ENCODE measurements around the gene ATXN2.
"Not testable (repeated sequence)": the region's sequence is repeated elsewhere in the genome, so short reads cannot be mapped to it uniquely, and the experiment has no call there.

ATXN2 gene

DNA sequence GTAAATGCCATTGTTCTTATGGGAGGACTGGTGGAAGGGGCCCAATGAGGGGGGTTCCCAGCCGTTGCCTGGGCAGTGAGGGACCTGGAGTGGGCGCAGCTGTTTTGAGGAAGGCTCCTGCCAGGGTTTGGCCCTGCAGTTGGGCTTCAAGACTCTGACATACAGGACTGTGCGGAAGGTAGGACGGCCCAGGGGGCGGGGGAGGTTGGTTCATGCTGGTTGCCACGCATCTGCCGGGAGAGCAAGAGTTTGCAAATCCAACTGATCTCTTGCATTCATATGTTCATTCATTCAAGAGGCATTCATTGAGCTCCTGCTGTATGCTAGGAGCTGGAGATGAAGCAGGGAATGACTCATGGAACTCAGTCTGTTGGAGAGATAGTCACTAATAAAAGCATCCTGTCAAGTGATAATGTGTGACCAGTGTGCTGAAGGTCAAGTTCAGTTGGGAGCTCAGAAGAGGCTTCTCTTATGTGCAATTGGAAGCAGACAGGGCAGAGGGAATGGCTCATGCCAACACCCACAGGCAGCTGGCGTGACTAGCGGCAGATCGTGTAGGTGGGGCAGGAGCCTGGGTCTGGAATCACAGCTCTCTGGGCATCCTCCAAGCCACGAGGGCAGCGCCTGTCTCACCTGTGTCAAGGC lies 185.6 kb downstream of the ATXN2 start:
- DNase-seq: no peak

DNA sequence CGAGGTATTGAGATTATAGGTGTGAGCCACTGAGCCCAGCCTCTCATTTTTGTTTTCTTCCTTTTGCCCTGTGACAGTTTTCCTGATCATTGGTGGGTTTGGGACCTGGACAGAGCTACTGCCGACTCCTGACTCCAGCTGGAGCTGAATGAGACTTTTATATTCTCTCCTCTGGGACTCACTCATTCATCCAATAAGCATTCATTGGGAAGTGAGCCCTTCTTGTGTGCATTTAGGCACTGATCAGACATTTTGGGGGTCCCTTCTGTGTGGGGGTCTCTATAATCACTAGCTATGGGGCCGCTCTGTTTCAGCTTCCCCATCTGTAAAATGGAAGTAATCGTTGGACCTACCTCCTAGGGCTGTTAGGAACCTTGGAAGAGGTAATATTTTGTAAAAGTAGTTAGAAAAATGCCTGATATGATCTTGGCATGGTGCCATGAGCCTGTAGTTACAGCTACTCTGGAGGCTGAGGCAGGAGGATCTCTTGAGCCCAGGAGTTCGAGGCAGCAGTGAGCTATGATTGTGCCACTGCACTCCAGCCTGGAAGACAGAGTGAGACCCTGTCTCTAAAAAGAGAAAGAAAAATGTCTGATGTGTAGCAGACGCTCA lies 186.2 kb downstream of the ATXN2 start:
- no peak for DNase-seq

DNA sequence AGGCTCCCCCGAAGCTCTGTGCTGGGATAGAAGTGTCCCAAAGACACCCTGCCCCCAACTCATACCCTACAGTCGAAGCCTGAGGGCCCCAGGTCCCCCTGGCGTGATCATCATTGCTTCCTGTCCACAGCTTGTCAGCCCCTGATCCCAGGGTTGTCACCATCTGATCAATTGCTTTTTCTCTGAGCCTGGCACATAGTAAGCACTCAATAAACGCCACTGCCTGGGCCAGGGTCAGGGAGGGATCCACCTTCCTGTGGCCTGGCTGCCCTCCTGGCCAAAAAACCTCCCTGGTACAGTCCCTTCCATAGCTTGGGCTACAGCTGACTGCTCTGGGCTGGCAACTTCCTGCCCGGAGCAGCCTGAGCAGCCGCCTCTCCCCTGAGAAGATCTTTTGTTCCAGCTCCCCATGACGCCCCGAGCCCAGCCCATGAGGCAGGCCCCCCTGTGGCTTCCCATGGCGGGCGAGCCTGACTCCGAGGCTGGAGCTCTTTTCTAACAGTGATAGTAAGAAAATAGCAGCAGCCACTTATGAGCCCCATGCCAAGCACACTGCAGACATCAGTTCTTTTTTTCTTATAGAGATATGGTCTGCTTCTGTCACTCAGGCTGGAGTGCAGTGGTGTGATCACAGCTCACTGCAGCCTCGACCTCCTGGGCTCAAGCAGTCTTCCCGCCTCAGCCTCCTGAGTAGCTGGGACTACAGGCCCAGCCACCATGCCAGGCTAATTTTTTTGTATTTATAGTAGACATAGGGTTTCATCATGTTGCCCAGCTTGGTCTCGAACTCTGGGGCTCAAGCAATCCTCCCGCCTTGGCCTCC lies 186.9 kb downstream of the ATXN2 start:
- DNase-seq: no peak

DNA sequence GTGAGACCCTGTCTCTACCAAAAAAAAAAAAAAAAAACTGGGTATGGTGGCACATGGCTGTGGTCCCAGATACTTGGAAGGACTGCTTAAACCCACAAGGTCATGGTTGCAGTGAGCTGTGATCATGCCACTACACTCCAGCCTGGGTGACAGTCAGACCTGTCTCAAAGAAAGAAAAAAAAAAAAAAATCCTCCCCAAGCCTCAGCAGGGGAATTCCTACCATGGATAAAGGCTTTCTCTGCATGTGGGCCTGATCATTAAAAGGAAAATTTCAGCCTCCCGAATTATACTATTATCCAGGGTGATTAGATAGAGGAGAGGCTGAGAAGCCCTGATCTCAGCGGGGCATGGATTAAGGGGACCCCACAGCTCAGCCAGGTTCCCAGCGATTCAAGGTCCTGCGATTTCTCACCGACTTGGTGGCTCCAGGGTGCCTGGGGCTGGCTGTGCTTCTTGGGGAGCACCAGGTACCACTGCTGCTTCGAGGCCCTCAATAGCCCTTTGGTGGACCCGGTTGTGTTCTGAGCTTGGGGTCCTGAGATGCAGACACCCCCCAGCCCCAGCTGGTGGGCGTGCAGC lies 187.8 kb downstream of the ATXN2 start:
- DNase-seq: no peak

DNA sequence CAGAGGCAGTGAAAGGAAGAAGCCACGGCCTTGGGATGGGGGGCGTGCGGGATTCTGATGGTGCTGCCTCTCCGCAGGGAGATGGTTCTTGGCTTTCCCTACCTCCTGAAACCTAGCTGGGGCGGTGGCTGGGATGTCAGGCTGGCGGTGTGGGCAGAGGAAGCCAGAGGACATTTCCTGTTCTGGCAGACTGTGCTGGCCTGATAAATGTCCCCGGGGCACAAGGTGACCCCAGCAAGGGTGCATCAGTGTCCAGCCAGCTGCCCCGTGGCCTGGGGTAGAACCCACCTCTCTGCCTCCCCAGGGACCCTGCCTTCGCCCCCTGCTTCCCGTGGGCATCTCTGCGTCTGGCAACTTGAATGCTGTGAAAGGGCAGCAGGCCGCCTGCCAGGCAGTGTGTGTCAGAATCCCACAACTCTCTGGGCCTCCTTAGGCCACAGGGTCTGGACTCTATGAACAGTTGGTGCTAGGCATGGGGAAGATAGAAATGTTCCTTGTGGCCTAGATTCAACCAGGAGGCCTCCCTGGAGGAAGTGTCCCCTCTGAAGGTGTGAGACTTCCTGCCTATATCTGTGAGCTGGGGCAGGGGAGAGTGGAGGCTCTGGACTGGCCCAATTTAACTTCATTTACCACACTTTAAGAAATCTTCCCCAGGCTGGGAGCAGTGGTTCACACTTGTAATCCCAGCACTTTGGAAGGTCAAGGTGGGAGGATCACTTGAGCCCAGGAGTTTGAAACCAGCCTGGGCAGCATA lies 188.5 kb downstream of the ATXN2 start:
- DNase-seq: no peak

DNA sequence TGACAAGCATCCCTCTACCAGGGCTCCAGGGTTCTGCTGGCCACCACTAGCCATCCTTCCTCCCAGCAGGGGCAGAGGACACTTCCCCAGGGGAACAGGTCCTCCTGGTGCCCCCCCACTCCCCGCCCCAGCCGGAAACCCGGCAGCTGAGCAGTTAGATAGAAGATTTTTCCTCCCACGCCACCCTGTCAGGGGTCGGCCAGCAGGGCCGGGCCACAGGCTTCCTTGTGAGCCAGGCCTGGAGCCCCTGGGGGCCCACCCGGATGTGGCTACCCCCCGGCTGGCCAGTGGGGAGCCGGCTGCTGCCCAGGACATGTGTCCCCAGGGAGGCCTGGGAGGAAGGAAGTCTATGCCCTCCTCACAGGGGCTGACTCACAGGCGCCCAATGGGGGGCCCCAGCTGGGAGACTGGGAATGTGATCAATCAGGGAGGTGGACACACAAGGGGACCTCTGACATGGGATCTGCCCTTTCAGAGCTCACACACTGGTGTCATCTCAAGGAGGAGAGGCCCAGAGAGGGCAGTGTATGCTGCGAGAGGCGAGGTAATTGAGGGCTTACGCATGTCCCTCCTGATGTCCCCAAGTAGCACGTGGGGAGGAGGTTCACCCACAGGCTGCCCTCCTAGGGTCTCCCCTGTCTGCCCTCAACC lies 189.2 kb downstream of the ATXN2 start:
- peak in 2 of 5 donors; percentile 37 to 40 for DNase-seq

DNA sequence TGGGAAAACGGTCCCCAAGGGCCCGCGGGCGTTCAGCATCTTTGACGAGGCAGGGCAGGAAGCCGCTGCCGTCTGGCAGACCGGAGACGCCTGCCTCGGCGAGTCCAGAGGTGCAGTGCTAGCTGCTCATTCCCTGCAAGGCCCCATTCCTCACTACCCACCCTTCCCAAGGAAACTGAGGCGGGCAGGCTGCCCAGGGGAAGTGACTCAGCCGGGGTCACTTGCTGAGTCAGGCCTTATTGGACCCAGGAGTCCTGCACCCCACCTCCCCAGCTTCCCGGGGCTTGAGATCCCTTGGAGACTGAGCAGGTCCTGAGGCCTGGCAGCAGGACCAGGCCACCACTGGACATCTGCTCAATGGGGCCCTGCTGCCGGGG lies 189.7 kb downstream of the ATXN2 start:
- no peak for DNase-seq

DNA sequence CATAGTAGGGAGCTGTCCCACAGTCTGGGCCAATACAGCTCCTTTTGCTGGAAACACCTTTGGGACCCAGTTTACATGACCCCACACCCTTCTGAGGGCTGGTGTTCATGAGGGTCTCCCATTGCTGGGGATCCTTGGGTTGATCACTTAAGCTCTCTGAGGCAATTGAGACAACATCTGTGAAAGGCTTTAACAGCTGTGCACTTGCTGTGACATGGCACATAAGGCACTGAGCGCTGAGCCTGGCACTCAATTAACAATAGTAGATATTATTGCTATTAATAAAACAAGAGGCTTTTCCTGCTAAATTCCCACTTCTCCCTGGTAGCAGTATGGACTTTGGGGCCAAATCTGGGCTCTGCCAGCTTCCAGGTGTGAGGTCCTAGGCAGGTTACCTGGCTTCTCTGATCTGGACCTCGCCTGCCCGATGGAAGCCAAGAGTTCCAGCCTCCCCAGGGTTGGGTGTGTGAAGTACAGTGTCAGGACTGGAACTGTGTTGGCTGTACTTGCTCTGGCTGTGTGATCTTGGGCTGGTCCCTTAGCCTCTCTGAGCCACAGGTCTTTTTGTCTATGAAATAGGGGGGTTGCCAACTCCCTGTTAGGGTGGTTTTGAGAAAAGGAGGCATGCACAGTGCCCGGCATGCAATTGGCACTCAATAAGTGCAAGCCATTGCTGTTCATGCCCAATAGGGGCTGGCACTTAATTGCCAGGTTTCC lies 190.3 kb downstream of the ATXN2 start:
- no peak for DNase-seq

DNA sequence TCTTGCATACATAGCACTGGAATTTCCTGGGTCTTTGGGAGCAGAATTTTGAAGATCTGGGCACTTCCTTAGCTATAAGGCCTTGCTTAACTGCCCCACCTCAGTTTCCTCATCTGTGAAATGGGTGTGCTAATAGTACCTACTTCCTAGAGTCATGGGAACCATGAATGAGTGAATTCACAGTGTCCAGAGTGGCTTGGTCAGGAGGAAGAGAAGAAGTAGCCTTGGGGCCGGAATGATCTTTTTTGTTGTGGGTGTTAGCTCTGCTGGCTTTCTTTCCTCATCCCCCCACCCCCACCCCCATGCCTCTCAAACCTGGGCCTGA lies 191.0 kb downstream of the ATXN2 start:
- no peak for DNase-seq

DNA sequence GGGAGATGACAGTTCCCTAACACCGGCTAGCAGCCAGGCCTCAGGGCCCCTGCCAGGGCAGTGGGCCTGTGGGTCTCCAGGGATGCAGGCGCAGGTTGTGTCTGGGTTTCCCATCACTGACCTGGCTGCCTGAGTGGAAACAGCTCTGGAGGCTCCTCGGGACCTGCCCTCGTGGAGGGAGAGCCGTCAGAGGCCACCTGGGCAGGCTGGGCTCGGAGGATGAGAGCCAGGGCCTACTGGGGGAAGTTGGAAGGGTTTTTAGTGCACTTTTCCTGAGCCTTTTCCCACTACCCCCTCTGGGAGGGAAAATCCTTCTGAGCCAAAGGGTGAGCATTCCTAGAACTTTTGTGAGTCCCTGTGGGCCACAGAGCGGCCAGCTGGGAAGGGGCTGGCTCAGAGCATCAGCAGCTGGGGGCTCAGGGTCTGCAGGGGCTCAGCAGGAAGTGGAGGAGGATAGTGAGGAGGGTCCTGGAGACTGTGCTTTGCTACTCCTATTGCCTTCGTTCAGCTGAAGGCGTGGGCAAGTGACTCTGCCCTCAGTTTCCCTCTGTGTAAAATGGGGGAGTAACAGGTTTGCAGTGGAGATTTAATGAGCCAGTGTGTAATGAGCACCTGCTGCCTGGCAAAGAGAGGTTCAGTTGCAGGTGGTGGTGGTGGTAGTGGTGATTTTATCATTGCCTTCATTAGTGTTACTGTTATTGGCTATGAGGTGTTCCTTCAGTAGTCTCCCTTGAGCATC lies 191.6 kb downstream of the ATXN2 start:
- DNase-seq: no peak

DNA sequence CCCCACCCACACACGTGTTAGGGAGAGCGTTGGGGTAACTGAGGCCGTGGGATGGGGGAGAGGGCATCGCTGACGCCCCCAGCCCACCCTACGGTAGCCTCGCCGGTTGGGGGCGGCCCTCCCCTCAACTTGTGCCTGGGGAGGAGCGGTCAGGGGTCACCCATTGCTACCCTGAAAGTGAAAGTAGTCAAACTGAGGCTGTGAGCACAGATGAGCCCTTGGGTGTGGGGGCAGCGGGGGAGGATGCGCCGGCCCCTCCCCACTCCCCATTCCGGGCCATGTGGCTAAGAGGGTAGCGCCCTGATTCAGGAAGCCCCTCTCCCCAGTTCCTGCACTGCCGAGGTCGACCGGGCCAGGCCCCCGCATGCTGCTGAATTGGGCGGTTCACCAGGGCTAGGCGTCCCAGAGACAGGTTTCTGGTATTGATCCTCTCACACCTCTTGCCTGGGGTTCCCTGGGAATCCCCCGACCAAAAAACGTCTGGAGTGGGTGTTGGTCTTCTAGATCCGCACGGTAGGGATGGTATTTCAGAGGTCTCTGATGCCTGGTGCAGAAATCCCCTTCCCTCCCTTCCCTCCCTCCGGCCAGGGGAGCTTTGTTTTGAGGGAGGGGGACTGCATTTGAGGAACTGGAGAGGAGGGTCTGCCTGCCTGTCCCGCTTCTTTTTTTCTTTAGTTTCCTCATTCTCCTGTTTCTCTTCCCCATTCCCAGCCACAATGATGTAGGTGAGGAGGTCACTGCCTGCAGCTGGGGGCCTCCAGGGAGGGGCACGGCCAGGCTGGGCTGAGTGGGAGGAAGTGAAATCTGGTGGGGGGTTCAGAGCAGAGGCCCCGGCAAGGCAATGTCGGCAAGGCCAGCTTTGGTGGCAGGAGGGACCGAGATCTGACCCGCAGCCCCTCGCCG lies 192.4 kb downstream of the ATXN2 start:
- peak; percentile 37 to 55 (median 45) for DNase-seq

DNA sequence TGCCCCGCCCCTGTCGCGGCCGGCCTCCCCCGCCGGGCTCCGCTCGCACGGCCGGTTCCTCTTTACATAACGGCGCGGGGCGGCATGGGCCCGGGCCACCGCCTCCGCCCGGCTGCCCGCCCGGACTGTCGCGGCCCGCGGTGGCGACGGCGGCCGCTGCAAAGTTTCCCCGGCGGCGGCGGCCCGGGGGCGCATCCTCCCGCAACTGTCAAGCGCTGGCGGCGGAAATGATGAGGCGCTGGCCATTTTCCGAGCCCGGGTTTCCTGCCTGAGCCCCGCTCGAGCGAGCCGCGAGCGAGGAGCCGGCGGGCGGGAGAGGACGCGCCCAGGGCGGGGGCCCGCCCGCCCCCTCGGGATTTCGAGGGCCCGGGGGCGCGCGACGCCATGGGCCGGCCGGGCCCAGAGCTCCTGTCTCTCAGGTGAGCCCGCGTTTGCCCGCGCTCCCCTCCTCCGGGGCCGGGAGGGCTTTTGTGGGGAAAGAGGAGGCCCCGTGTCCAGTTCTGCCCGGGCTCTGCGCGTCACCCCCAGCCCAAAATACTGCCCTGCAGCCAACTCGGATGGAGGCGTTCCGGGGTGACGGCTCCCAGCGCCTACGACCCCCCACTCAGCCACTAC lies 193.1 kb downstream of the ATXN2 start, which contains the start of gene SH2B3:
TSS of gene SH2B3 (plus strand) at position 65 of the 615 bp plus-strand sequence. CDS start 12,223 bp downstream, outside the sequence.
- DNase-seq: peak in 3 of 5 donors; percentile 74 to 77 (median 75)

DNA sequence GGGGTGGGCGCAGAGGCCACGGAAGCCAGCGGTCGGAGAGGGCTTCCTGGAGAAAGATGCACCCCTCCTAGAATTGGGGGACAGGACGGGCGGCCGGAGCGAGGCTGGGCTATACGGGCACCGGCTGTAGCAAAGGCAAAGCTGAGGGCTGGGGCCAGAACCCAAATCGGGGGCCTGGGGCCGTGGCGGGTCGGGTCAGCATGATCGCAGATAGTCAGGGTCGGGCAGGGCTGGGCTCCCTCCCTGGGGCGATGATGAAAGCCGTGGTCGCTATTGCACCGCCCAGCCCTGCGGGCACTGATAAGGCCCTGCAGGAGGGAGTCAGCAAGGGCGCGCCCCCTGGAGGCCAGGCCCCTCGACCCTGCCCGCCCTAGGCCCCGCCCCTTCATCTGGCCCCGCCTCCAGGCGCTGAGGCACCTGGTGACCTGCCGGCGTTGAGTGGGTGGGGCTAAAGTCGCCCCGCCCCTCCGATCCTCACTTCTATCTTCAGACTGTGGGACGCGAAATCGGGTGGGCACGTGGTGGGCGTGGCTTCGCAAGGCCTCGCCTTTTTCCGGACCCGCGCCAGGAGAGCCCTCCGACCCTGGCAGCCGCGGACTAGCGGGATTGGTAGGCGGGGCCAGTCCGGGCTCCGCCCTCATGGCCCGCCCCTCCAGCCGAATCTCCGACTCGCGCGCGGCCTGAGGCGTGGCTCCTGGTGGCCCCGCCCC lies 193.8 kb downstream of the ATXN2 start:
- DNase-seq: peak; percentile 97 to 99 (median 99)

DNA sequence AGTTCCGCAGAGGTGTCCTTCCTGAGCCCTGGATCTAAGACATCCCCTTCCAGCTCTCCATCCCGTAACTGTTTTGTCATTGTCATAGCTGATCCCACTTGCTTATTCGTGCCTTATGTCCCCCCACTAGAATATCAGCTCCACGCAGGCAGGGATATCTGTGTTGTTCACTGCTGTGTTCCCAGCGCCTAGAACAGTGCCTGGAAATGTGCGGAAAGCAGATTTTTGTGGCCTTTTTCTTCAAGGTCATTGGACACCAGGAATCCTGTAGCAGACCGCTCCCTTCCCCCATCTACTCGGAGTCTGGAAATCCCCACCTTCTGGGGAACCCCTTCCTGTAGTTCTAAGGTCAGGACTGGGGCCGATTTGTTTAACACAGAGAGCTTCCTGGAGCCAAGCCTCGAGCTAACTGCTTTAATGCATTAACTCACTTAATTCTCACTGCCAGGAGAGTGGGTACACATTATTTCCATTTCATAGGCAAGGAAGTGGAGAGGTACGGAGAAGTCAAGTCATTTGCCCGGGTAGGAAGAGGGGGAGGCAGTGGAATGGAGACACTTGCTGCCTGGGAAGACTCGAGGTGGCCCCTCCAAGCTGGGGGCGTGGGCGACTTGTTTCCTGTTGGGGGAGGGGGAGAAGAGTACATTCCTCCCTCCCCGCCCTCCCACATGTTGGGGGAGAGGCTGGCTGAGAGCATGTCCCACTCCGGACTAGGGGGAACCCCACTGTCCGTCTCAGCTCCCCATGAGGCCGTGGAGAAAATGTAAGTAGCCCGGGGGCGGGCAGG lies 194.6 kb downstream of the ATXN2 start:
- DNase-seq: peak in 3 of 5 donors; percentile 32 to 48 (median 38)

DNA sequence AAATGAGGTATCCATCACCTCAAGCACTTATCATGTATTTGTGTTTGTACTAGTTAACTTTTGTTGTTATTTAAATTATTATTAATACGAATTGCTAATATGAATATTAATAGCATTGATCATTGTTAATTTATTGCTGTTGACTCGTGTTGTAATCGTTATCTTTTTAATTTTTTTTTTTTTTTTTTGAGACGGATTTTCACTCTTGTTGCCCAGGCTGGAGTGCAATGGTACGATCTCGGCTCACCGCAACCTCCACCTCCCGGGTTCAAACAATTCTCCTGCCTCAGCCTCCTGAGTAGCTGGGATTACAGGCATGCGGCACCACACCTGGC lies 196.7 kb downstream of the ATXN2 start:
- not testable (repeated sequence) for DNase-seq
